GM12875 (cell line): ENCODE data around the gene U2AF2.

ENCODE experiments used
- H3K4me3 ChIP-seq: one replicate; pipeline ENCODE4 v1.5.1; 2011; ENCODE audit warnings: low read depth, low read length, control low read depth
- CTCF ChIP-seq: IDR thresholded peaks from 2 replicates; pipeline ENCODE4 v1.5.1; 2011; ENCODE audit warnings: low read depth, mild to moderate bottlenecking, control low read depth, inconsistent platforms, low read length, moderate library complexity, borderline replicate concordance; ENCODE audit not compliant: insufficient read depth

The U2AF2 gene

GRCh38 chr19:55616395-55616875 lies 38.4 kb upstream of the U2AF2 start:
- H3K4me3 ChIP-seq = no peak overlapping the region
- no peak for TF ChIP-seq CTCF

- TF ChIP-seq CTCF = no peak
- no peak overlapping the region for H3K4me3 ChIP-seq
Measured at GRCh38 chr19:55617426-55617825, 37.4 kb upstream of the U2AF2 start.

DNA sequence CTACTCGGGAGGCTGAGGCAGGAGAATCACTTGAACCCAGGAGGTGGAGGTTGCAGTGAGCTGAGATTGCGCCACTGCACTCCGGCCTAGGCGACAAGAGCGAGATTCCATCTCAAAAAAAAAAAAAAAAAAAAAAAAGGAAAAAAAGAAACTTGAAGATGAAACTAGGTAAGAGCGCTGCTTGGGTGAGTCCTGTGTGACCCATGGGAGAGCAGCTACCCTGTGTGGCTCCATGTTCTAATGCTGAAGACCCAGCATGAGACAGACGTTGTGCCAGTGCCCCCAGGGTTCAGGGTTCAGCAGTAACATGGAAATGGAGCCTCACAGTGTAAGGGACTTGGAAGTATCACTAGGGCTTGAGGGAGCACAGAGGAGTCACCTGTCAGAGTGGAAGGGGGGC lies 36.4 kb upstream of the U2AF2 start:
- no peak for TF ChIP-seq CTCF
- H3K4me3 ChIP-seq = no peak overlapping the region

DNA sequence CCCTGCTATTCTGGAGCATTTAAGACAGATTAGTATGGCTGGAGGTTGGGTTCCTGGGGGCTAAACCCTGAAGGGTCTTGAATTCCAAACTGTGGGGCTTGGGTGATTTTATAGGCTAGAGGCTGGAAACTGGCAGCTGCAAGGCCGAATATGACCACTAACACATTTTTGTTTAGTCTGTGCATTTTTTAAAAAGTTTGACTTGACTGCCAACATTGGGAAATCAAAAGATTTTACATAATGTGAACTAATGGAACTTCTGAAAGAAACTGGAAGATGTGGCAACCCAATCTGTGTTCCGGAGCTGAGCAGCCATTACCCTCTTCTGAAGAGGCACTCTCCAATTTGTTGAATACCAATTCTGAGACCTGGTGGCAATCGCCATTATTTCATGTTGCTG lies 35.5 kb upstream of the U2AF2 start:
- H3K4me3 ChIP-seq = no peak overlapping the region
- no peak for TF ChIP-seq CTCF

- H3K4me3 ChIP-seq = no peak overlapping the region
- no peak for TF ChIP-seq CTCF
Measured at GRCh38 chr19:55620410-55621204, 34.2 kb upstream of the U2AF2 start.

DNA sequence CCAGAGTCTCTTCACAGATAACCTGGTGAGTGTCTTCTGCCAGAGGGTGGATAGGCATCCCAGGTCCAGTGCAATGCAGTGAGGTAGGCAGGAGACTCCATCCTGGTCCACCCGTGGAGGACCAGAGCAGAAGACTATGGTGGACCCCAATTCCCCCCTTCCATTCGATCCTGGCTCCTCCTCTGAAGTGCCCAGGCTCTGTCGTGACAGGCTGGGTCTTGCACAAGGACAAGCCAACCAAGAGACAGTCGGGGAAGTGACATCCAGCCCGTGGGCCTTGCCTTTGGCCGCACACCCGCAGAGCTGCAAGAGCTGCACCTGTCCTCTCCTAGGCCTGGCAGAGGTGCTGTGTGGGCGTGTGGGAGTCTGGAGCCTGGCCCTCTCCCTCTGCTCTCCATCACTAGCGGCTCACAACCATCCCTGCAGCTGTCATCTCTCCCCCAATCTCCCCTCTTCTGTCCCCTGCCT lies 33.6 kb upstream of the U2AF2 start:
- TF ChIP-seq CTCF = no peak
- H3K4me3 ChIP-seq = no peak overlapping the region

DNA sequence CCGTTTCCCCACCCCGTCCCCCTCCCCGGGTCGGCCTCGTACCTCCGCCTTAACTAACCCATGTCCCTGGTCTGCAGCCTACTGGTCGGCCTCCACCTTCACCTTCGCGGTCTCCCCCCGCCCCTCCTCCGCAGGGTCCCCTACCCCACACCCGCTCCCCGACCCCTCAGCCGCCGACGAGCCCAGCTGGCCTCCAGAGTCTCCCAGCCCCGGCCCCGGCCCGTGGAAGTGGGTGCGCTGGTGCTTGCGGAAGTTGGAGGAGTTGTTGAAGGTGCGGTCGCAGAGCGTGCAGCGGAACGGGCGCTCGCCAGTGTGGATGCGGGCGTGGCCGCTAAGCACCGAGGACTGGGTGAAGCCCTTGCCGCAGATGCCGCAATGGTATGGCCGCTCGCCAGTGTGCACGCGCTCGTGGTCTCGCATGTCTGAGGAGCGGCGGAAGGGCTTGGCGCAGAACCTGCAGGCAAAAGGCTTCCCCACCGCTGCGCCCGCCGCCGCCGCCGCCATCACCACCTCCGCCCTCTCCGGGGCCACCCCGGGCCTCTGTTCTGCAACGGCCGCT lies 33.1 kb upstream of the U2AF2 start:
- TF ChIP-seq CTCF = no peak

More for the DNA sequence above, 33.1 kb upstream of the U2AF2 start:
- no peak overlapping the region for H3K4me3 ChIP-seq
